K562 (cell line): ENCODE data around the gene ATP6V1F. TPM values are rescaled to one million over a fixed set of nuclear protein-coding genes. Genes with fewer than 3 reads are reported as not detected.

ENCODE experiments used
- ESRRA ChIP-seq: fragments of 450-650 bp; IDR thresholded peaks from 2 replicates; pipeline ENCODE4 v1.6.1; 2014; ENCODE audit warnings: low read depth, mild to moderate bottlenecking, moderate library complexity, borderline replicate concordance
- FOXA1 ChIP-seq: fragments of 450-650 bp; IDR thresholded peaks from 2 replicates; pipeline ENCODE4 v1.6.1; 2016; ENCODE audit warnings: mild to moderate bottlenecking, borderline replicate concordance
- FOXJ2 ChIP-seq: fragments of 200-800 bp; sonication (Bioruptor generic); IDR thresholded peaks from 2 replicates; pipeline ENCODE4 v1.6.1; 2016; ENCODE audit warnings: missing genetic modification characterization, missing compliant biosample characterization
- HDAC8 ChIP-seq: fragments of 450-650 bp; IDR thresholded peaks from 2 replicates; pipeline ENCODE4 v1.6.1; 2016; ENCODE audit warnings: mild to moderate bottlenecking, missing genetic modification characterization, moderate library complexity, missing compliant biosample characterization
- MAX ChIP-seq: sonication (generic); formaldehyde crosslinking; IDR thresholded peaks from 2 replicates; pipeline ENCODE4 v1.9.0; 2022; ENCODE audit warnings: mild to moderate bottlenecking, missing genetic modification reagents
- MECOM ChIP-seq: fragments of 250-450 bp; sonication (Bioruptor Pico); IDR thresholded peaks from 2 replicates; pipeline ENCODE4 v1.8.0; 2022; ENCODE audit warnings: inconsistent platforms
- MLLT1 ChIP-seq, 2 experiments: fragments of 450-650 bp; IDR thresholded peaks; 2 replicates each; pipeline ENCODE4 v1.6.1; 2016
- NBN ChIP-seq: fragments of 450-650 bp; IDR thresholded peaks from 2 replicates; pipeline ENCODE4 v1.6.1; 2016; ENCODE audit warnings: low read depth, mild to moderate bottlenecking
- PHF21A ChIP-seq: fragments of 450-650 bp; IDR thresholded peaks from 2 replicates; pipeline ENCODE4 v1.6.1; 2017; ENCODE audit warnings: low read depth, borderline replicate concordance
- POLR2A ChIP-seq: fragments of 450-650 bp; conservative IDR thresholded peaks from 2 replicates; pipeline ENCODE4 v1.6.1; 2016
- SAP30 ChIP-seq: fragments of 200-600 bp; sonication (generic); IDR thresholded peaks from 2 replicates; pipeline ENCODE4 v1.6.1; 2012; ENCODE audit warnings: borderline replicate concordance, low read depth, mild to moderate bottlenecking, moderate library complexity, low read length, control low read depth, inconsistent platforms; ENCODE audit not compliant: insufficient read depth, poor library complexity, severe bottlenecking
- SMAD4 ChIP-seq: fragments of 250-450 bp; sonication (Bioruptor Pico); conservative IDR thresholded peaks from 2 replicates; pipeline ENCODE4 v1.8.0; 2021; ENCODE audit warnings: inconsistent platforms, mild to moderate bottlenecking, moderate library complexity
- SOX6 ChIP-seq: fragments of 450-650 bp; IDR thresholded peaks from 2 replicates; pipeline ENCODE4 v1.6.1; 2014; ENCODE audit warnings: mild to moderate bottlenecking
- SP2 ChIP-seq: IDR thresholded peaks from 2 replicates; pipeline ENCODE4 v1.6.1; 2011; ENCODE audit warnings: mild to moderate bottlenecking, low read depth, low read length, moderate library complexity; ENCODE audit not compliant: poor library complexity, severe bottlenecking; ENCODE audit errors: extremely low read depth
- TBL1XR1 ChIP-seq, 2 experiments: IDR thresholded peaks; 2 replicates each; pipeline ENCODE4 v1.6.1; 2012; ENCODE audit warnings: improper control_type of control experiment in 2 of 2, low read length in 2 of 2, mild to moderate bottlenecking in 1 of 2
- TCF3 ChIP-seq: sonication (generic); formaldehyde crosslinking; IDR thresholded peaks from 2 replicates; pipeline ENCODE4 v1.4.0; 2020; ENCODE audit warnings: mild to moderate bottlenecking, missing genetic modification reagents
- TCFL5 ChIP-seq: fragments of 250-450 bp; sonication (Bioruptor Pico); conservative IDR thresholded peaks from 2 replicates; pipeline ENCODE4 v1.6.1; 2021; ENCODE audit warnings: mild to moderate bottlenecking, moderate library complexity, matching md5 sums
- TFAP4 ChIP-seq: sonication (generic); formaldehyde crosslinking; IDR thresholded peaks from 2 replicates; pipeline ENCODE4 v1.8.0; 2022; ENCODE audit warnings: missing genetic modification reagents, mild to moderate bottlenecking, moderate library complexity, borderline replicate concordance
- TGIF2 ChIP-seq: sonication (generic); formaldehyde crosslinking; IDR thresholded peaks from 2 replicates; pipeline ENCODE4 v1.8.1; 2022; ENCODE audit warnings: mild to moderate bottlenecking, missing genetic modification reagents, moderate library complexity
- TRIM28 ChIP-seq: fragments of 450-650 bp; IDR thresholded peaks from 2 replicates; pipeline ENCODE4 v1.6.1; 2017
- ZC3H4 ChIP-seq: sonication (generic); formaldehyde crosslinking; IDR thresholded peaks from 2 replicates; pipeline ENCODE4 v1.9.0; 2021; ENCODE audit warnings: missing genetic modification reagents, borderline replicate concordance
- ZNF239 ChIP-seq: fragments of 250-450 bp; sonication (Bioruptor Pico); IDR thresholded peaks from 2 replicates; pipeline ENCODE4 v1.4.0; 2020; ENCODE audit warnings: mild to moderate bottlenecking
- ZNF408 ChIP-seq: fragments of 250-450 bp; sonication (Bioruptor Pico); IDR thresholded peaks from 2 replicates; pipeline ENCODE4 v1.4.0; 2020; ENCODE audit warnings: low read depth, mild to moderate bottlenecking, moderate library complexity
- ZNF766 ChIP-seq: fragments of 200-800 bp; sonication (Bioruptor generic); conservative IDR thresholded peaks from 2 replicates; pipeline ENCODE4 v1.6.1; 2016; ENCODE audit warnings: missing genetic modification characterization, missing compliant biosample characterization
- polyA plus RNA-seq, 8 experiments: library from polyadenylated mRNA; depleted of rRNA in 4 of 8; stranded (reverse) in 5 of 8; unstranded in 3 of 8; fragments of >200 nt; fragmentation: Nextera tagmentation in 2 of 8; fragmentation: Illumina TruSeq in 1 of 8; extraction: Ambion mirVana in 2 of 8; extraction: Trizol in 1 of 8; gene quantifications; 2 replicates each; pipeline versions ENCODE4 v1.2.1 to v1.2.3, GENCODE V29; 2011 to 2014; ENCODE audit warnings: inconsistent platforms in 1 of 8, missing spikeins in 1 of 8
- total RNA-seq, 7 experiments: library from RNA; depleted of rRNA in 6 of 7; stranded (reverse); fragments of >200 nt in 6 of 7; fragmentation: Illumina TruSeq in 2 of 7; extraction: Trizol in 2 of 7; gene quantifications; 2 replicates each; pipeline versions ENCODE4 v1.2.1 to v1.2.3, GENCODE V29; 2011 to 2021; ENCODE audit warnings: low replicate concordance in 1 of 7

ATP6V1F gene
- total and polyA plus RNA-seq, 9 of the 15 experiments (the other 6 are each of a cell fraction or from before 2014, with no cell fraction given): 206 to 1,123 (median 542) TPM

GRCh38 chr7:128831178-128831993, 31.3 kb upstream of the ATP6V1F start (continued):
- TF ChIP-seq MAX (peak; percentile 85), NBN (peak; percentile 84), MECOM (CRISPR knock-in tag) (0 out of 2 replicates have a peak, but pooled peaks have one; percentile 12), ZC3H4 (CRISPR knock-in tag) (0 out of 2 replicates have a peak, but pooled peaks have one; percentile 21), SAP30 (peak; percentile 85), SOX6 (peak; percentile 22; the same call in 1 of the 2 replicates), TCFL5 (no peak), TBL1XR1 (IDR thresholded peaks at IDR 0.05; ENCODE audit: low read length in 2 of 2) (peak in 1 of 2 experiments; percentile 12; a peak in 2 of 4 replicates), ZNF766 (no peak; the same call in 1 of the 2 replicates), TGIF2 (CRISPR knock-in tag) (peak; percentile 45; the same call in 1 of the 2 replicates), SP2 (no peak), FOXJ2 (tag) (no peak), FOXA1 (no peak), TCF3 (CRISPR knock-in tag) (peak; percentile 5; the same call in 1 of the 2 replicates), MLLT1 (IDR thresholded peaks at IDR 0.05) (peak; percentile 56 to 68; a peak in 3 of 4 replicates), HDAC8 (tag) (peak; percentile 67), POLR2A (peak; percentile 93), PHF21A (peak; percentile 95), ESRRA (peak; percentile 39; the same call in 1 of the 2 replicates), ZNF239 (peak; percentile 18; the same call in 1 of the 2 replicates), SMAD4 (CRISPR knock-in tag) (peak; percentile 63; the same call in 1 of the 2 replicates), TRIM28 (peak; percentile 14), ZNF408 (CRISPR knock-in tag) (no peak), TFAP4 (CRISPR knock-in tag) (peak; percentile 91)
